SK-N-DZ (cell line): ENCODE results near the gene ARSD.
"Not testable (repeated sequence)": the region's sequence is repeated elsewhere in the genome, so short reads cannot be mapped to it uniquely, and the experiment has no call there.

Experiments used
- DNase-seq: peaks from one replicate; pipeline ENCODE4 v3.0.0-alpha.2; 2015; ENCODE audit warnings: low spot score

Gene ARSD

GRCh38 chrX:2934715-2935710, 5.9 kb upstream of the ARSD start:
- no peak for DNase-seq

DNA sequence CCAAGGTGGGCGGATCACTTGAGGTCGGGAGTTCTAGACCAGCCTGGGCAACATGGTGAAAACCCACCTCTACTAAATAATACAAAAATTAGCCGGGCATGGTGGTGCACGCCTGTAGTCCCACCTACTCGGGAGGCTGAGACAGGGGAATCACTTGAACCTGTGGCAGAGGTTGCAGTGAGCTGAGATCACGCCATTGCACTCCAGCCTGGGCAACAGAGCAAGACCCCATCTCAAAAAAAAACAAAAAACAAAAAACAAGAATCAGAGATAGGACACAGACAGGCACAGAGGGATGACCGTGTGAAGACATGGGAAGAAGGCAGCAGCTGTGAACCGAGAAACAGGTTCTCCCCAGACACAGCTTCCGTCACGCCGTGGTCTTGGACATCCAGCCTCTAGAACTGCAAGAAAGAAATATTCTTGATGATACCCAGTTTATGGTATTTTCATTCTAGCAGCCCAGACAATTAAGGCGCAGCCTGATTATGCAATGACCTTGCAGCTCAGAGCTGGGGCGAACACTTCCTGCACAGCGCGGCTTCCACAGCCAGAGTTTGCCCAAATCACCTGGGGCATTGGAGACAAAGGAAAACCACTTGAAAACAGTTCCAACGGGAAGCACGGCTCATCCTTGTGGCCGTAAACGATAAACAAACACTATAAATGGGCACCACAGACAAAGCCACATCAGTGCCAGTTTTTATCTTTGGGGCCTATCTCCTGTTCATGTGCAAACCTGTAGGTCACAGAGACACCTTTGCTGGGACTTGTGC, 4.2 kb upstream of the ARSD start:
- DNase-seq, result no peak

DNA sequence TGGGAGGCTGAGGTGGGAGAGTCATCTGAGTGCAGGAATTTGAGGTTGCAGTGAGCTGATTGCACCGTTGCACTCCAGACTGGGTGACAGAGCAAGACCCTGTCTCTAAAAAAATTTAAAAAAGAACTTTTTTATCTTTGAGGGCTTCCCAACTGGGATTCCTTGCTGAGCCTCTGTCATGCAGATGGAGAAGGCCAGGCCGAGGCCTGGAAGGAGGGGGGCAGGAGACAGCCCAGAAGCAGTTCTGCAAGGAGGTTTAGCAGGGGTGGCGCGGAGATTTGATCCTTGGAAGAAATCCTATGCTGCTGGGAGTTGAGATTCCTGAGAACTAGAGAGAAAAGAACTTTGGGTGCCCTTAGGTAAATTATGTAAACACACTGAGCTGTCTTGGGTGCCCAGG, 2.5 kb upstream of the ARSD start:
- DNase-seq, result no peak

DNA sequence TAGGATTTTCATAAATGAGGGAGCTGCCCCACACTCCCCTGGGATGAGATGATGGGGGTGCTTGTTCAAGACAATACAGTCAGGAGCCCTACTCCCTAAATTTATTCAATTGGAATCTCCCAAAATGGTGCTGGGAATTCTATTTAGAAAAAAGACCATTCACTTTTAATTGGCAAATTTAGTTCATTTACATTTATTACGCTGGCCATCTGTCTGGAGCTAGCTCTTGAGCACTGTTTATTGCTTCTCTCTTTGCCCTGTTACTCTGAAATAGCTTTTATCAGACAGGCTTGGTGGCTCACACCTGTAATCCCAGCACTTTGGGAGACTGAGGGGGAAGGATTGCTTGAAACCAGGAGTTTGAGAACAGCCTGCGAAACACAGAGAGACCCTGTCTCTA, 2.0 kb upstream of the ARSD start:
- no peak for DNase-seq

DNA sequence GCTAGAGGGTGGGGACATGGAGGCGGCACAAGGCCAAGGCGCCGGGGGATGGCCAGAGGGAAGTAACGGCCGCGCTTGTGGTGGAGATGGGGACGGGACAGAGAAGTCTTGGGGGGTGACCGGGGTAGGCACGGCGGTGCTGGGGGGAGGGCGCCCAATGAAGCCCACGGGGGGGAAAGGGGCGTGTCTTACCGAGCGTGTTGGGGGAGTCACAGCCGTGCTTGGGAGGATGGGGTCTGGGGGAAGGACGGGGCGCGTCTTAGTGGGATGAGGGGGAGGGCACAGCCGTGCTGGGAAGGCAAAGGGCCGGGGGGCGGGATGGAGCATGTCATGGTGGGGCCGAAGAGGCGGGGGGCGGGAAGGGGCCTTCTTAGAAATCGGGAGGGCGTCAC, 952 bp downstream of the ARSD start:
- DNase-seq, result no peak

- DNase-seq, result no peak
These were observed 2.4 kb downstream of the ARSD start for GRCh38 chrX:2926664-2927275.

- not testable (repeated sequence) for DNase-seq
These were observed 2.9 kb downstream of the ARSD start for GRCh38 chrX:2926255-2926654.

GRCh38 chrX:2924151-2924550, 5.0 kb downstream of the ARSD start:
- no peak for DNase-seq

GRCh38 chrX:2921750-2922149, 7.4 kb downstream of the ARSD start:
- no peak for DNase-seq

- no peak for DNase-seq
These were observed 7.9 kb downstream of the ARSD start for GRCh38 chrX:2921193-2921592.

- no peak for DNase-seq
These were observed 11.4 kb downstream of the ARSD start for GRCh38 chrX:2917767-2918166.

DNA sequence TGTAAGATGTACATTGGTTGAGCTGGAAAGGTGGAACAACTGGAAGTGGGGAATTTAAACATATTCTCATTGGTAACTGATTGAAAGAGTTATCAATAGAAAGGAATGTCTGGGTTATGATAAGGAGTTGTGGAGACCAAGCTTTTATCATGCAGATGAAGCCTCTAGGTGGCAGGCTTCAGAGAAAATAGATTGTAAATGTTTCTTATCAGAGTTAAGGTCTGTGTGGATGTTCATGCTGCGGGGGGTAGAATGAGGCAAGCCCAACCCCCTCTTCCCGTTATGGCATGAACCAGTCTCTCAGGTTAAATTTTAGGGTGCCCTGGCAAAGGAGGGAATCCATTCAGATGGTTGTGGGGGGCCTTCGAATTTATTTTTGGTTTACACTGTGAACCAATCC, 16.0 kb downstream of the ARSD start:
- DNase-seq, result no peak

DNA sequence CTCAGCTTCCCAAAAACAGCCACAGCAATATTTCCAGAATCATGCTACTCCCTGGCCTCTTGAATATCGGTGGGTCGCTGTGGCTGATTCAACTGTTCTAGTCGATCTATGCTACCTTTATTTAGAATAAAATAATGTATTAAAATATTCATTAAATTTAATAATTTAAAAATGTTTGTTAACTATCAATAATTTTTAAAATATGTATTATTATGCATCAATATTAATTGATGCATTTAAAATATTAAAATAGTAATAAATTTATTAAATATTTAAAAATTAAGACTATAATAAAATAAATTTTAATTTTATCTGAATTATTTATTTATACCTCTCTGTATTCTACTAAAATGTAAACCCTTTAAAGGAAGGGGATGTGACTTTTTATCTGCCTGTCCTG, 19.0 kb downstream of the ARSD start:
- DNase-seq, result no peak

DNA sequence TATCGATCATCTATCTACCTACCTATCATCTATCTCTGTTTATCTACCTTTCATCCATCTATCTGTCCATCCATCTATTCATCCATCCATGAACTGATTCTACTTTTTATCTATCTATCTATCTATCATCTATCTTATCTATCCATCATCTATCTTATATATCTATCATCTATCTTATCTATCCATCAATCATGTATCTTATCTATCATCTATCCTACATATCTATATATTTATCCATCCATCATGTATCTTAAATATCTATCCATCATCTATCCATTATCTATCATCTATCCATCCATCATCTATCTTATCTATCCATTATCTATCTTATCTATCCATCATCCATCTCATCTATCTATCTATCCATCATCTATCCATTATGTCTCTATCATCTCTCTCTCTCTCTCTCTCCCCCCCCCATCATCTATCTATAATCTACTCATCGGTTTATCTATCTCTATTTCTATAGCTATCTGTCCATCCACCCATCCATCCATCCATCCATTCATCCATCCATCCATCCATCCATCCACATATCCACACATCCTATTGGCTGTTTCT, 20.9 kb downstream of the ARSD start:
- DNase-seq, result no peak

DNA sequence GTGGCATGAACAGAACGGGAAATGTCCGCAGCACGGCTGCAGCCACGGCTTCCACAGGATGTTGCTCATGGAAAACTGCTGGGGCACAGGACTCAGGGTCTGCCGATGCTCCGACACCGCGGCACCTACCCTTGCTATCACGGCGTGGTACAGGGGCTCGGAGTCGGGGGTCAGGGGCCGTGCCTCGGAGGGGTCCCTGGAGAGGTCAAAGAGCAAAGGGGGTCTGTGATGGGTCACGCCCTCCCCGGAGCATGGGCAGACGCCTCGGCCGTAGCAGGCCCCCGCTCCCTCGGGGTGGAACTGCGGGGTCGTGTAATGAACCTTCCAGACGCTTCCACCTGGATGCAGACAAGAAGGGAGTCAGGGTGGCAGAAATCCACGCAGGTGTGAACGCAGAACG, 21.8 kb downstream of the ARSD start:
- DNase-seq, result no peak

GRCh38 chrX:2903366-2903765, 25.8 kb downstream of the ARSD start:
- DNase-seq, result no peak

GRCh38 chrX:2902841-2903240, 26.3 kb downstream of the ARSD start:
- DNase-seq, result no peak

- DNase-seq, result no peak
These were observed 27.6 kb downstream of the ARSD start for GRCh38 chrX:2901367-2902036.

DNA sequence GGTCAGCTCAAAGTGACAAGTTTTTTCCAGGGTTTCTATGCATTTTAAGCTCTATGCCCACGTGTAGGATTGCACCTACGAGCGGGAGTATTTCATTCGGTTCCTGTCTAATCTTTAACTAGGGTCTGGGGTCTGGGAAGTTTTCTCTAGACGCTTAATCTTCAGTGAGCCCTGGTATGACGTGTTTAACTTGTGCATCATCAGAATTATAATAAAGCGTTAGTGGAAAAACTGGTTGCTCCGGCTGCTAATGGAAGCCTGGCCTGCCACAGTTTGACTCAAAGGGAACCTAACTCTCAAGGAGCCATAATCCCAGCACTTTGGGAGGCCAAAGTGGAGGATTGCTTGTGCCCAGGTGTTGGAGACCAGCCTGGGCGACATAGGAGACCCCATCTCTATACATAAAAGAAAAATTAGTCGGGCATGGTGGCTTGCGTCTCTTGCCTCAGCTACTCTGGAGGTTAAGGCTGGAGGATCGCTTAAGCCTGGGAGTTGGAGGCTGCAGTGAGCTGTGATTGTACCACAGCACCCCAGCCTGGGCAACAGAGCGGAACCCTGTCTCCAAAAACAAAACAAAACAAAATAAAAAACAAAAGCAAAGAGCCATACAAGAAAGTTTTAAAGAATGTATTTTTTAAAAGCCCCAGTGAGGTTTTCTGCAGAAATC, 30.2 kb downstream of the ARSD start:
- DNase-seq, result no peak

- DNase-seq, result peak; percentile 67
These were observed 31.2 kb downstream of the ARSD start for GRCh38 chrX:2897690-2898623.
